GM19438 (cell line): ENCODE measurements around the gene FBLN1.
"Not testable (repeated sequence)": the region's sequence is repeated elsewhere in the genome, so short reads cannot be mapped to it uniquely, and the experiment has no call there.

Experiments
- ATAC-seq: cut with Tn5 transposase; IDR thresholded peaks from one replicate; pipeline ENCODE4 v1.9.1; 2021; ENCODE audit warnings: low read depth; ENCODE audit not compliant: unreplicated experiment

FBLN1 gene

DNA sequence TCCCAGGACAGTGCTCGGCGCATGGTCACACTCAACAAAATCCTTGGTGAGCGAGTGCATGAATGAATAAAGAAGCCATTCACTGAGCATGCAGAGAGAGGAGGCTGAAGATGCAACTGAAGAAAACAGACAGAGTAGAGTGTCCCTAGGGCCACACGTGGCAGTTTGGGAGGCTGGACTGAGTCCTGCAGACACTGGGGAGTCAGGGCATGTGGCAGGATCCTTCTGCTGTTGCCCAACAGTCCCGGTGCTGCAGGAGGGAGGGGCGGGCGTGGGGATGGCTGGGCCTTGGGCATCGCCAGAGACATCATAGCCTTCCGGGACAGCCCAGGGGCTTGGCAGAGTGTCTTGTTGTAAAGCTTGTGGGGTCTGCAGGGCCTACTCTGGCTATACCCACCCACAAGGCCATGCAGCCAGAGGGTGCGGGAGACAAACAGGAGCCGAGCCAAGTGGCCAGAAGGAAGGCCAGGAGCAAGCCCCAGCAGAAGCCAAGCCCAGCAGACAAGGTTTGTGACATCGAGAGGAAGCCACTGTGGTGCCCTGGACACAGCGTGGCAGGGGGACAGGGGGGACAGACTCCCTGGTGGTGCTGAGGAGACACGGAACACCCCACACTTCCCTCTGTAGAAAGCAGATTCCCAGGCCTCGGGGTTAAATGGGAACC lies 26.7 kb upstream of the FBLN1 start:
- ATAC-seq, result no peak

DNA sequence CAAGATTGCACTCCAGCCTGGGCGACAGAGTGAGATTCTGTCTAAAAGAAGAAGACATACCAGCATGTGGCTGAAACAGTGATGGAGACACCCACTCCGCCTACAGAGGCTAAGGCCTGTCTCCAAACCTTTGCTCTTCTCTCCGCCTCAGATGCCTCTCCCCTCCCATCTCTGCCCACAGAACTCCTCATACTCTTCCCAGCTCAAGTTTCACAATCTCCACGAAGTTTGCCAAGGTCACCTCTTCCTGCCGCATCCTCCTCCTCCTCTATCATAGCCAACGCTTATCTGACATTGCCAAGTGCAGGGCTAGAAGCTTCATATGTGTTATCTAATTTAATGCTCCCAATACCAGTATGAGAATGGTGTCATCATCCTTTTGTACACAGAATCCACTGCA lies 25.9 kb upstream of the FBLN1 start:
- ATAC-seq, result no peak

DNA sequence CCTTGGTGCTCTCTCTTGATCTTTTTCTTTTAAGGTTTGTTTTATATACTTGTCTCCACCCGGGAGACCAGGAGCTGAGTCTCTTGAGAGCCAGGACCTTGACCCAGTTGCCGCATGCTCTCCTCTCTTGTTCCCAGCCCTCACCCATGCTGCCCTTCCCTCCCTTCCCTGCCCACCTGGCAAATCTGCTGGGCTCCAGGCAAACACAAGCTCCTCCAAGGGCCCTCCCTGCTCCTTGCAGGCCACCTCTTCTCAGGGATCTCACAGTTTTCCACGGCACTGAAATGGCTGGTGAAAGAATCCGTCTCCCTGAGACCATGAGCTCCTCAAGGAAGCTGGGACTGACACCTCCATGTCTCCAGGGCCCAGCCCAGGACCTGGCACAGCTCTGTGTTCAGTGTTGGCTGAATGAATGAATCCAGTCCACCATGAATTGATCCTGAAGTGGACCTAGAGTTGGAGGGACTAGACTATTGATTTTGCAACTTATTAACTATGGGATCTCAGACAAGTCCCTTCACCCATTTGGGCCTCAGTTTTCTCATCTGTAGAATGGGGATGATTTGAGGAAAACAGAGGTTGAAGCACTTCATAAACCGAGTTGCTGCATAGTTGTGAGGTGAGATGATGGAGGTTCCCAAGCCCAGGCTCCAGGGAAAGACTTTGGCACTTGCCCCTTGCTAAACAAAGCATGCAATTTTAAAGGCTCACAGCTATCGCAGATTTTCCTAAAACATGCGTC lies 25.1 kb upstream of the FBLN1 start:
- ATAC-seq, result no peak

DNA sequence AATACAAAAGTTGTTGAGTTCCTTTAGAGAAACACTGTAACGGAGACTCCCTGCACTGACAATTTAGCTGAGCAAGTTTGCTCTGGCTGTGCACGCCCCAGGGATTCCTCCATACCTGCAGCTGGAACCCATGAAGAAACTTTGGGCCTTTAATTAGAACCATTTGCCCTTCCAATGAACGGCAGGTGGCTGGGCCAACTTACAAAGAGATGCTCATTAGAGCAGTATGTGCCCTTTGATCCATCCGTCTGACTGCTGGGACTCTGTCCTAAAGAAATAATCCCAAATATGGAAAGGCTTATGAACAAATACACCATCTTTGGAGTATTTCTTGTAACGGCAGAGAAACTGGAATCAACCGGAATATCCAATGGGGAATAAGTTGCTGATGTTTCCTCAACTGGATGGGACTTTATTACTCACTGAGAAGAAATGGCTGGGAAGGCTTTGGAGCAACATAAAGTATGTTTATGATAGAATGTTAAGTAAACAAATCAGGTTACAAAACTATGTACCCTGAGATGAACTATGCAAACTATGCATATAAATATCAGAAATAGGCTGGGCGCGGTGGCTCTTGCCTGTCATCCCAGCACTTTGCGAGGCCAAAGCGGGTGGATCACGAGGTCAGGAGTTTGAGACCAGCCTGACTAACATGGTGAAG lies 24.4 kb upstream of the FBLN1 start:
- no peak for ATAC-seq

DNA sequence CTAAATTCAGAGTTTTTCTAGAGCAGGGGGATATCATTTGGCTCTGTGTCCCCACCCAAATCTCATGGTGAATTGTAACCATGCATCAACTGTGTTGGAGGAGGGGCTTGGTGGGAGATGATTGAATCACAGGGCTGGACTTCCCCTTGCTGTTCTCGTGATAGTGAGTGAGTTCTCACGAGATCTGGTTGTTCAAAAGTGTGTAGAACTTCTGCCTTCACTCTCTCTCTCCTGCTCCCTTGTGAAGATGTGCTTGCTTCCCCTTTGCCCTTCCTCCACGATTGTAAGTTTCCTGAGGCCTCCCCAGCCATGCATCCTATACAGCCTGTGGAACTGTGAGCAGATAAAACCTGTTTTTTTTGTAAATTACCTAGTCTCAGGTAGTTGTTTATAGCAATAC lies 22.0 kb upstream of the FBLN1 start:
- no peak for ATAC-seq

DNA sequence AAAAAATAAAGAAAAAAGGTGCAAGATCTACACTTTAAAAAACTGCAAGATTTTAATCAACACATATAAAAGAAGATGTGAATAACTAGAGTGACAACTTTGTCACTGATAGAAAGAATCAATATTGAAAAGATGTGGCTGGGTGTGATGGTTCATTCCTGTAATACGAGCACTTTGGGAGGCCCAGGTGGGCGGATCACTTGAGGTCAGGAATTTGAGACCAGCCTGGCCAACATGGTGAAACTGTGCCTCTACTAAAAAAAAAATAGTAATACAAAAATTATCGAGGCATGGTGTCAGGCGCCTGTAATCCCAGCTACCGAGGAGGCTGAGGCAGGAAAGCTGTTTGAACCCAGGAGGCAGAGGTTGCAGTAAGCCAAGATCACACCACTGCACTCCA lies 21.0 kb upstream of the FBLN1 start:
- ATAC-seq, result no peak

DNA sequence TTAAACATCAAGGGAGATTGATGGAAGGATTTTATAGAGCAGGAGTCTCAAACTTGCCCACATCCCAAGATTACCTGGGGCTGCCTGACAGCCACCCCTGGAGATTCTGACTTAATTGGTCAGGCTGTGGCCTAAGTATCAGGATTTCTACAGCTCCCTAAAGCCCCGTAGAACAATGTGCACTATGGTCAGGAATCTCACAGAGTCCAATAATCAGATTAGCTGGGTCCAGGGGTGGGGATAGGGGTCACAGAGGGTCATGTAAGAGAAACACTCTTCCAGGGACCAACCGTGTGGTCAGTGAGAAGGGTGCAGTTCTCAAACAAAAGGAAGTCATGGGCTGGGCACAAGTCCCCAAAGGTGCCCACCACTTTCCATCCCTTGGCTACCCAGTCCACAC lies 20.5 kb upstream of the FBLN1 start:
- no peak for ATAC-seq

DNA sequence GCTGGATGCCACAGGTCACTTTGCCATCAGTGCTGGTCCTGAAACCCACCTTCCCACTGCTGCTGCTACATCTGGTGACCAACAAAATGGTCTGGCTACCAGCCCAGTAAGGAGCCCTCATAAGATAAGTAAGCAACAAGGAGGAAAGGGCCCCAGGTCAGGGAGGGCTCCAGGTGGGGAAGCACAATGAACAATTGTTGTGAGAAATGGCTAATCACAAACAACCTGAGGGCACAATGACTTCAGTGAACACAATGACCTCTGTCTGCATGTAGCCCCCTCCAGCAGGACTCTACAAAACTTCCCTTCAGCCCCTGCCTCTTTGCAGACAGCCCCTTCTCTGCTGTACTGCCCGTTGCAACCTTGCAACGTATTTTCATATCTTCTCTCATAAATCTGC lies 19.4 kb upstream of the FBLN1 start:
- no peak for ATAC-seq

DNA sequence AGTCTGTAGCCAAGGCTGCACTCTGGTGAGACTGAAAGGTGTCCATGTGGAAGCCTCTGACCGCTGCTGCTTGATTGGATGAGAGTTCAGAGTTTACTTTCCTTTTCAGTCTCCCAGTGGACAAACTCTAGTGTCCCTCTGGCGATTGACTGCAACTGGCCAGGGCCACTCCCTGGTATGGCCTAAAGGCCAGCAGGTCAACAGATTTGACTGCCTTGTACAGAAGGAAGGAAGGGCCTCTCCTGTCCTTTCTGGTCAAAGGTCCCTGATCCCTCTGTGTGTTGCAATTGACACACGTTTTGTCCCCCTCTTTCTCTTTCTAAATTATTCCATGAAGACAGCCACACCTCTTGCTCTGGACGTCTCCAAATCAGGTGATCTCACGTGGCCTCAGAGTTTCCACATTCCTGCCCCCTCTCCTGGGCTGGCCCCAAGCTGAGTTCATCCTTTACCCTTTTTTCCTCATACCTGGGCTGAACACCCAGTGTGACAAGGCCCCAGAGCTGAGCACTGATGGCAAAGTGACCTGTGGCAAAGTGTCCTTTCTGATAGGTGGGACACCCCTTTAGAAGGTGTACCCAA lies 18.7 kb upstream of the FBLN1 start:
- no peak for ATAC-seq

DNA sequence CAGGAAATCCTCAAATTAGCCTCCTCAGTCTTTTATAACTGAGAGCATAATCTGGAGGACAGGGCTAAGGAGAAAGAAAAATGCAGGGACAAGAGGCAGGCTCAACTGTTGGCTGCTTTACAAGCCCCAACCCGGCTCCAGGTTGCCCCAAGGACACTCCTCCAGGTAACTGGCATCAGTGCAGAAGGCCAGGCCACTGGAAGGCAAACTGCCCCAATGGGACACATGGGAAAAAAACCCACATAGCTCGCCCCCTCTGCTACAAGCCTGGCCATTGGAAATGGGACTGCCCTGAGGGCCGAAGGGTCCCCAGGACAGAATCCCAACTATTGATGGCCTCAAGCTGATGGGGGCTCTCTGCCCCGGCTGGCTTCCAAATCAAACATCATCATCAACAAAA lies 17.9 kb upstream of the FBLN1 start:
- ATAC-seq, result no peak

DNA sequence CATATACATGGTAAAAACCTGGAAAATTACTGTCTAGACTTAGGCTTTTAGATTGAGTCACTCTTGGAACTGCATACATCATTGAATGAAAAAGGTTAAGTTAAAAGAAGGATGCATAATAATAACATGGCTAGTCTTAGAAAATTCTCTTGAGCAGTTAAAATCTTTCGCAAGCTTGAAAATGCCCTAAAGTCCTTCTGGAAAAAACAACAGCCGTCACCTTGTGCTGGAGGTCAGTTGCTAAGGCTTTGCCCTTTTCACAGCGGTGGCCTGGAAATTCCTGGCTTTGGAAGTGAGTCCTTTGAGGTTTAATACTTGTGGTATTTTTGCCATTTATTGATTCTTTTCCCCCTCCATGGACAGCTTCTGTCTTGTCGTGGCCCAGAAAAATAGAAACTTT lies 17.4 kb upstream of the FBLN1 start:
- no peak for ATAC-seq

DNA sequence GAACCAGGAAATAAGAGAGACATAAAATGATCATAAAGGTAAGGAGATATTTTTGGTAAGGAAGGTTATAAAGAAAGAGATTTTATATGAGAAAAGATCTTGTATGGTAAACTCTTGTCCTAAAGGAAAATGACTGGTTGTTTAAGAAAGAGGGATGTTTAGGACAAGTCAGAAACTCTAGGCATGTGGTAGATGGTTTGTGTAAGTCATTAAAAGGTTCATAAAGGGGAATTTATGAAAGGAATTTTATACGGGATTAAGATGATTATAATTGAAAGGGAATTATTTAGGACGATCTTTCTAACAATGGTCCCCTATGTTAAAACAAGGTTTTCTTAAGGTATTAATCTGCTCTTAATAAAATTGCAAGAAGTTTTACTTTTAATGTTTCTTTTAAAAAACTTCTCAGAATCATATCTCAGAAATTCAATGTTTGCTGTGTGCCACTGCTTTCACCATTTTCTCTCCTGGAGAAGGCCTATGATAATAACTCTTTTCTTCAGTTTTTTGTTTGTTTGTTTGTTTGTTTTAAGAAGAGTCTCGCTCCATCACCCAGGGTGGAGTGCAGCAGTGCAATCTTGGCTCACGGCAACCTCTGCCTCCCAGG lies 13.8 kb upstream of the FBLN1 start:
- ATAC-seq, result no peak

DNA sequence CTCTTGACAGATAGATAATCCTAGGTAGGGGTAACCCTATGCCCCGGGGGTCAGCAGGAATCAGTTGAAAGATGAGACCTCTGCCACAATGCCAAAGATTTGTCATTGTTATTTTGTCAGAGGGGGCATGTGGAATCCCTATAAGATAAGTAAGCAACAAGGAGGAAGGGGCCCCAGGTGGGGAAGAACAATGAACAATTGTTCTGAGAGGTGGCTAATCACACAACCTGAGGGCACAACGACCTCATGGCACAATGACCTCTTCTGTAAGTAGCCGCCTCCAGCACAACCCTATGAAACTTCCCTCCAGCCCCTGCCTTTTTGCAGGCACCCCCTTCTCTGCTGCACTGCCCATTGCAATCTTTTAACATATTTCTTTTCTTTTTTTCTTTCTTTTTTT lies 11.8 kb upstream of the FBLN1 start:
- no peak for ATAC-seq

DNA sequence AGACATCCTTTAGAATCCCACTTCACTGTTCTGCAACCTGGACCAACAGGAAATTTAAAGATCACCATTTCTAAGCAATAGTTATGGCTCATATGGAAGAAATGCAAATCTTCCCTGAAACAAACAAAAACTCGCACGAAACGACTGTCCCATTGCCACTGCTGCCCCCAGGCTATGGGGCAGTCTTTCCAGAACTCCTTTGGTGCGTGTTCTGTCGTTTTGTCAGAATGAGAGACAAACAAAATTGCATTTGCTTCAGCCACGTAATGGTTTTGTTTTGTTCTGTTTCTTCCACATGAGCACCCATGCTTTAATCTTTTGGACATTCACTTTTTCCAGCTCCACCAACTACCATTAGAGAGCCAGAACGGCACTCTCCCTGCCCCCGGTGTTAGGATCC lies 10.8 kb upstream of the FBLN1 start:
- ATAC-seq, result no peak

DNA sequence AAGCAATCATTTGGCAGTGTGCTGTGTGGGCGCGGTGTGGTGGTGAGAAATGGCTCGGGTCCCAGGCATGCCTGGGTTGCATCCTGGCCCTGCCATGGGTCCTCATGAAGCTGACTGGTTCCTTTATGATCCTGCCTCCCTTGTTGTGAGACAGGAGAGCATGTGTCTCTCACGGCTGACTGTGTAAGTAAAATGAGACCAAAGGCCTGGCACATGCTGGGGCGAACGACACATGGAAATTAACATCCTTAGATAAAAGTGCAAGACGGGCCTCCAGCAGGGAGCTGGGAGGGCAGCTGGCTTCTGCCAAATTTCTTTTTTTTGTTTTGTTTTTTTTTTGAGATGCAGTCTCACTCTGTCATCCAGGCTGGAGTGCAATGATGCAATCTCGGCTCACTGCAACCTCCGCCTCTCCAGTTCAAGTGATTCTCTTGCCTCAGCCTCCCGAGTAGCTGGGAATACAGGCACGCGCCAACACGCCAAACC lies 9.4 kb upstream of the FBLN1 start:
- ATAC-seq, result no peak

DNA sequence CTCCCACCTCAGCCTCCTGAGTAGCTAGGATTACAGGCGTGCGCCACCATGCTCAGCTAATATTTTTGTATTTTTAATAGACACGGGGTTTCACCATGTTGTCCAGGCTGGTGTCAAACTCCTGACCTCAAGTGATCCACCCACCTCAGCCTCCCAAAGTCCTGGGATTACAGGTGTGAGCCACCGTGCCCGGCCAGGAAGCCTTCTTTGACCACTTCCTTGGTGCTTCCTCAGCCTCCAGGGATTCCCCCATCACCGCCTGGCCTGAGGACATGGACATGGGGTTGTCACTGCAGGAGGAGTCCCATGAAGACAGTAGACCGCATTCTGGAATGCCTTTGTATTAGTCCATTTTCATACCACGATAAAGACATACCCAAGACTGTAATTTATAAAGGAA lies 8.4 kb upstream of the FBLN1 start:
- ATAC-seq, result not testable (repeated sequence)

DNA sequence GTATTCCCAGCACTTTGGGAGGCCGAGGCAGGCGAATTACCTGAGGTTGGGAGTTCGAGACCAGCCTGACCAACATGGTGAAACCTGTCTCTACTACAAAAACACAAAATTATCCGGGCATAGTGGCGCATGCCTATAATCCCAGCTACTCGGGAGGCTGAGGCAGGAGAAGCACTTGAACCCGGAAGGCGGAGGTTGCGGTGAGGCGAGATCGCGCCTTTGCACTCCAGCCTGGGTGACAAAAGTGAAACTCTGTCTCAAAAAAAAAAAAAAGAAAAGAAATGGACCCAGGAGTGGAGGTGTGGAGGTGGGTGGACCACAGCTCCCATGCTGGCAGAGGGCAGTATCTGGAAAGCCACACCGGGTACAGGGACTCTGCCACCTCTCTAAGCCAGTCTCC lies 7.1 kb upstream of the FBLN1 start:
- not testable (repeated sequence) for ATAC-seq

DNA sequence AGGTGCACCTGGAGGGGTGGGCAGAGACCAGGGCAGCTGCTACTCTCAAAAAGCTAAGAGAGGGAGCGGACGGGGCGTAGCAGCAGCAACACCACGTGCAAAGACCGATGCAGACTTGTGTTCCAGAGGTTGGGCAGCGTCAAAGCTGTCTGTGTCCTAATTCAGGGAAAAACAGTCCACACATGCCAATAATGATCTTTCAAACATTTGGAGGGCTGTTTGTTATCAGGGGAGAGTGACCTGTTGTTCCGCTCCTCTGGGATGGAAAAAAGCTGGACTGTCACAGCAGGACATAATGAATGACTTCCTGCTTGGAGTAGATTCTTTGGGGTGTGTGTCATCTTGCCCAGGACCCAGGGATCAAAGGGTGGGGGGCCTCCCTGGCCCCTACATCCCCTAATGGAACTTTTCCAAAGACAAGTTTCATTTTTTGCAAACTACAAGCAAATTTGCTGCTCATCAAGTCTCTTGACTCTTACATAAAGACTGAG lies 6.2 kb upstream of the FBLN1 start:
- ATAC-seq, result no peak

DNA sequence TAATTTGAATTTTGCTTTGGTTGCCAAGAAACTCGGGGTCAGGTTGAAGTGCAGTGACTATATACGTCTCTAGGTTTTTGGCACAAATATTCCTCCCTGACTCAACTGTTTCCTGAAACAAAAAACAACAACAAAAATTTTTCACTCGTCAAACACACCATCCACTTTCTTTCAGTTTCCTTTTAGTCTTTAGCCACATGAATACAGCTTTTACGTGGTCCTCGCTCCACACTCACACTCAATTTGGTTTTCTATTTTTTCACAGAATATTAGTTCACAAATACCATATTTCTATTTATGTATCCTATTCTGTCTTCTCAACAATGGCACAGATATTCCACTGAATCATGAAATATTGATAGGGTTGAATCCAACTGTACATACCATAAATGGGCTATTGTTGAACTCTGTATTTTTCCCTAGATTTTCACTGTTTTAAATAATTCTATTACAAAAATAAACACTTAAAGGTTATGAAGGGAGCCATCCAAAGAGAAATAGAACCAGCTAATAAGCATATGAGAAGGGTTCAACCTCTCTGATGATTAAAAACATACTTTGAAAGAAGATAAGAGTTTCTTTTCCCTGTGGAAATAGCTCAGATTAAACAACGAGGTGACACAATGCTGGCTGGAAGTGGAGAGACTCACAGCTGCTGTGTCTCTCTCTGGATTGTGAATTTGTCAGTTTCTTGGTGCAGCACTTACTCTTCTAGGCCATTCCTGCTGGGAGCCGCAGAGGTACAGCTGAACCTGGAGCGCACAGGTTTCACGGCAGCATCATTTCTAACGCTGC lies 5.1 kb upstream of the FBLN1 start:
- no peak for ATAC-seq

DNA sequence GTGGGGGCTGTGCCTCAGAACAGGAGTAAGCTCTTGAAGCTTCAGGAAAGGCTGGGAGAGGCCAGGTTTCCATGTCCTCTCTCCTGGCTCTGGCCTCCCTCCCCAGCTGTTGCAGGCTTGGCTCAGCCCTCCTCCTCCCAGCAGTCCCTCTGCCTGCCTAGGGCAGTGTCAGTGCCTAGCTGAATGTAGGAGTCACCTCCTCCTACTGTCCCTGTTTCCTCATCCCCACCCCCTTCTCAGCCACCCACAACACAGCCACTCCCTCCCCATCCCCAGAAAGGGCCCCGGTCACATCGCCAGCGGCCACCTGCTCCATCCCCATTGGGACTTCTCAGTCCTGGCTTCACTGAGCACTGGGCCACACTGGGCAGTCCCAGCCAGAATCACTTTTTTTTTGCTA lies 2.9 kb upstream of the FBLN1 start:
- ATAC-seq, result no peak
